Vagina (tissue), 2 donors: ENCODE data around the gene EEF1E1. TPM values are rescaled to one million over a fixed set of nuclear protein-coding genes. Genes with fewer than 3 reads are reported as not detected.

Experiments
- DNase-seq, 2 donors: peaks; one replicate each; pipeline ENCODE4 v3.0.0-alpha.2; 2017; ENCODE audit errors: extremely low spot score in 2 of 2
- H3K27ac ChIP-seq: fragments of 200-600 bp; sonication (generic); one replicate; pipeline ENCODE4 v1.5.1; 2019
- H3K27me3 ChIP-seq: fragments of 200-600 bp; sonication (generic); one replicate; pipeline ENCODE4 v1.5.1; 2019
- H3K36me3 ChIP-seq, 2 donors: fragments of 200-600 bp; sonication (generic); one replicate each; pipeline ENCODE4 v1.5.1; 2017 to 2019
- H3K4me1 ChIP-seq: fragments of 200-600 bp; sonication (generic); one replicate; pipeline ENCODE4 v1.5.1; 2019
- H3K4me3 ChIP-seq, 2 donors: fragments of 200-600 bp; sonication (generic); 1 replicate in 1 of 2; 2 replicates in 1 of 2; pipeline ENCODE4 v1.5.1; 2016 to 2019
- H3K9me3 ChIP-seq: fragments of 200-600 bp; sonication (generic); one replicate; pipeline ENCODE4 v1.5.1; 2019
- POLR2A ChIP-seq, 2 donors: fragments of 450-650 bp; IDR thresholded peaks; one replicate each; pipeline ENCODE4 v1.6.1; 2017; ENCODE audit warnings: antibody characterized with exemption in 2 of 2, mild to moderate bottlenecking in 2 of 2, moderate library complexity in 2 of 2
- POLR2AphosphoS5 ChIP-seq, 2 donors: sonication (generic); formaldehyde crosslinking; IDR thresholded peaks; one replicate each; pipeline ENCODE4 v1.9.0; 2017; ENCODE audit warnings: antibody characterized with exemption in 2 of 2, mild to moderate bottlenecking in 2 of 2, low read depth in 1 of 2; ENCODE audit not compliant: insufficient read depth in 1 of 2
- intact Hi-C: fragments of 100-400 bp; cut with DNase I; formaldehyde crosslinking; loops from one replicate; pipeline ENCODE4 v1.15.1; 2023
- total RNA-seq: library from RNA; depleted of rRNA; stranded (reverse); fragments of >200 nt; gene quantifications from one replicate; pipeline ENCODE4 v1.2.3, GENCODE V29; 2016
- TF ChIP-seq, protein P1 (sequence below), 3 experiments: fragments of 450-650 bp in 2 of 3; fragments of 200-600 bp in 1 of 3; sonication (generic) in 1 of 3; IDR thresholded peaks; one replicate each; pipeline ENCODE4 v1.5.1; 2017 to 2019; ENCODE audit warnings: antibody characterized with exemption in 3 of 3, mild to moderate bottlenecking in 2 of 3, moderate library complexity in 2 of 3

EEF1E1 gene
- total RNA-seq, 1 donor from 2014 or later: 53.0 TPM

DNA sequence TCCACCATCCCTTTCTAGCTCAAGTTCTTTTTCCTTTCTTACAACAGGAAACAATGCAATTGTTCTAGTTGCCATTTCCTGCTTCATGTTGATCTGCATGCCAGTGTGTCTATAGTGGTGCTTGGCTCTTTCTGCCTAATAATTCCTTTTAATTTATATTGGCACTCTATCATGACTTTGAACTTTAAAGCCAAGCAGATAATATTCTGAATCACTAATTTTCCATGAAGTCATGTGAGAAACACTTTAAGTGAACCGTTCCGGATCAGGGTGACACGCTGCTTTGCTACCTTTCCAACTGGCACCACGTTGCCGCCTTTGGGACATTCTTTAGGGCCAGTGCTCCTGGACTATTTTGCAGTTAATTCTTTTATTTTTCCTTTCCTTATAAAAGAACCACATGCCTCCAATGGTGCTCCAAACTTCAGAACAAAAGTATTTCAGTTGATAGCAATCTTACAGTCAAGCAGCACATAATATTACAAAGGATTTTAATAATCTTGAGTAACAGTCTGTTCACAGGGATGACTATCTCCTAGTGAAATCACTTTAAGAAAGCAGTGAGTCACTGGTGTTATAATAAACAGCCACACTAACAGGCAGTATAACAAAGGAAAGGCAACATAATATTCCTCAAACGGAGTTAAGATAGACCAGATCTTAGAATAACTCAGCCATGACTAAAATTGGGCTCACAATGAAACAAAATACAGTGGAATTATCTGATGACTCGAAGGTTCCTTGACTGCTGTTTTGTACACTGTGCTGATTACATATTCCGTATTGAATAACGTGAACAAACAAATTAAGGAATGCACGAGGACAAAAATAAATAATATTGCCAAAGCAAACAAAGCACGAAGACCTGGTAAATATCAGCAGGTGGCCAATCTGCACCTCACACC is 19.1 kb downstream of the EEF1E1 start:
- Histone ChIP-seq H3K9me3 (no peaks in the 10 kb centered on the region), H3K36me3 (peaks cover 0 to 3% of the 10 kb centered on the region in 2 donors), H3K4me3 (no peak overlapping the region), H3K4me1 (peaks cover 14% of the 10 kb centered on the region), H3K27me3 (no peaks in the 10 kb centered on the region), H3K27ac (no peak overlapping the region)
- intact Hi-C loops: no loop called here
- DNase-seq: no peak
- TF ChIP-seq, protein P1, sequence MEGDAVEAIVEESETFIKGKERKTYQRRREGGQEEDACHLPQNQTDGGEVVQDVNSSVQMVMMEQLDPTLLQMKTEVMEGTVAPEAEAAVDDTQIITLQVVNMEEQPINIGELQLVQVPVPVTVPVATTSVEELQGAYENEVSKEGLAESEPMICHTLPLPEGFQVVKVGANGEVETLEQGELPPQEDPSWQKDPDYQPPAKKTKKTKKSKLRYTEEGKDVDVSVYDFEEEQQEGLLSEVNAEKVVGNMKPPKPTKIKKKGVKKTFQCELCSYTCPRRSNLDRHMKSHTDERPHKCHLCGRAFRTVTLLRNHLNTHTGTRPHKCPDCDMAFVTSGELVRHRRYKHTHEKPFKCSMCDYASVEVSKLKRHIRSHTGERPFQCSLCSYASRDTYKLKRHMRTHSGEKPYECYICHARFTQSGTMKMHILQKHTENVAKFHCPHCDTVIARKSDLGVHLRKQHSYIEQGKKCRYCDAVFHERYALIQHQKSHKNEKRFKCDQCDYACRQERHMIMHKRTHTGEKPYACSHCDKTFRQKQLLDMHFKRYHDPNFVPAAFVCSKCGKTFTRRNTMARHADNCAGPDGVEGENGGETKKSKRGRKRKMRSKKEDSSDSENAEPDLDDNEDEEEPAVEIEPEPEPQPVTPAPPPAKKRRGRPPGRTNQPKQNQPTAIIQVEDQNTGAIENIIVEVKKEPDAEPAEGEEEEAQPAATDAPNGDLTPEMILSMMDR (IDR thresholded peaks at IDR 0.05): no peak
- no peak for TF ChIP-seq POLR2AphosphoS5 (IDR thresholded peaks at IDR 0.05; ENCODE audit: insufficient read depth in 1 of 2, low read depth in 1 of 2)
- no peak for TF ChIP-seq POLR2A (IDR thresholded peaks at IDR 0.05)

DNA sequence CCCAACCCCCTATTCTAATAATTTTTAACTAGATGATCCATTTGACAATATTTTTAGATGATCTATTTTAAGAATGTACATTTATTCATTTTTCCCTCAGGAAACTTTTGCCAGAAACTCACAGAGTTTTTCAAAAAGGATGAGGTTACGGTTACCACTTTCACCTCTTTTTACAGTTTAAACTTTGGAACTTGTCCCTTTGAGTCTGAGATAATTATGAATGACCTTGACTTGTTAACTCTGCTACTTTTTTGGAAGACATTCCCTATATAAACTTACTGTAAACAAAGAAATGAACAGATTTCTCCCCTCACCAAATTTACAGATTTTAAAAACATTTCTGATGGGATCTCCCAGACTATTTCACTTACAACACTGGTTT is 19.8 kb downstream of the EEF1E1 start:
- H3K4me3 ChIP-seq: no peak overlapping the region
- TF ChIP-seq, protein P1 (IDR thresholded peaks at IDR 0.05): no peak
- TF ChIP-seq POLR2A (IDR thresholded peaks at IDR 0.05): no peak
- no peak for TF ChIP-seq POLR2AphosphoS5 (IDR thresholded peaks at IDR 0.05; ENCODE audit: insufficient read depth in 1 of 2, low read depth in 1 of 2)
- no peak for DNase-seq
- H3K9me3 ChIP-seq: no peaks in the 10 kb centered on the region
- H3K4me1 ChIP-seq: peaks cover 14% of the 10 kb centered on the region
- intact Hi-C loops: no loop called here
- H3K27ac ChIP-seq: no peak overlapping the region
- no peaks in the 10 kb centered on the region for H3K36me3 ChIP-seq
- no peaks in the 10 kb centered on the region for H3K27me3 ChIP-seq

DNA sequence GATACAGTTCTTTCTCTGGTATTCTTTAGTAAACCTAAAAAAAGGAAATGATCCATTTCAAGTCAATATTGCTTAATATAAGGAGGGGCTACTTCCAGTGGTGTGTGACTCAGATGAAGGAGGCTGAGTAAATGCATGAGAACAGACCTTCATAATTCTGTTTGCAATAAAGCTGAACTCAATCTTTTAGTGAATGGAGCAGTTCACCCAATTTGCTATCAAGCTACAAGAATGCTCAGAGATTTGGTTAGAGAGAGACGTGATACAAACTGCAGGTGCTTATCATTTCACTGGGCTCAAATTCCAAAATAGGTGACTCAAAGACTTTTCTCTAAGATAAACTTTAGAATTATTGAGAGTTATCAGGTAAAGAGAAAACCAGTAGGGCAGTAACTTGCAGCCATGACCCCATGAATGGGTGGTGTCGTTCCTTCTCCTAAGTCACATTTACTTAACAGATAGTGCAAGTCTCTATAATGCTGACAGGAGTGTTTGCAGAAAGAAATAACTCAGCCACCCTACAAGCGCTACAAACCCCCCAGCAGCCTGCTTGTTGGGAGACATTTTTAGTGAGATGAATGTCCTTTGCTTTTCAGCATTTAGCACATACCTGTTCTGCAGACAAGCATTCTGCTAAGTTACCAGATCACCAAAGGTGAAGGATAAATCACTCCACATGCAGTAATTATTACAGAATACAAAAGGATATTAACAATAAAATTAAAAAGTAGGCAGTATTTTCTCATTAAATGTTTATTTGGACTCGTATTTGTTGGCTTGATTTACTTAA is 21.8 kb downstream of the EEF1E1 start:
- no peak for TF ChIP-seq POLR2A (IDR thresholded peaks at IDR 0.05)
- TF ChIP-seq, protein P1 (IDR thresholded peaks at IDR 0.05): no peak
- no peak for TF ChIP-seq POLR2AphosphoS5 (IDR thresholded peaks at IDR 0.05; ENCODE audit: insufficient read depth in 1 of 2, low read depth in 1 of 2)
- Histone ChIP-seq H3K4me3 (no peak overlapping the region), H3K36me3 (no peaks in the 10 kb centered on the region), H3K9me3 (no peaks in the 10 kb centered on the region), H3K4me1 (peaks cover 14% of the 10 kb centered on the region), H3K27me3 (no peaks in the 10 kb centered on the region), H3K27ac (no peak overlapping the region)
- intact Hi-C loops: no loop called here
- DNase-seq: no peak

DNA sequence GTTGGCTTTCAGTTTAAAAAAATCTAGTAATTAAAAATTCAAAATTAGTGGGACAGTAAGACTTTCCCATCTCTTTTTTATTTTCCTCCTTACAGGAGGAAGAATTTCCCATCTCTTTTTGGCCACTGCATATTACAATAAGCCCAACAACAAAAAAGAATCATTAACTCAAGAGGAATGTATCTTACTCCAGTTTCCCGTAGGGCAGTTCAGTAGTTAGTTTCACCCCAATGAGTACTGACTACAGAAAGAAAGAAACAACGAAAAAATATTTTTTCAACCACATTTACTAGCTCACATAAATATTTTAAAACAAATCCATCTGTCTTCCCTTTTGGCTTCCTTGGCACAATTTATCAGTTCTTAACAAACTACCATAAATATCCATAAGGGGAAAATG is 23.2 kb downstream of the EEF1E1 start:
- TF ChIP-seq POLR2AphosphoS5 (IDR thresholded peaks at IDR 0.05; ENCODE audit: insufficient read depth in 1 of 2, low read depth in 1 of 2) (no peak), POLR2A (IDR thresholded peaks at IDR 0.05) (no peak)
- TF ChIP-seq, protein P1 (IDR thresholded peaks at IDR 0.05): no peak
- no peaks in the 10 kb centered on the region for H3K9me3 ChIP-seq
- intact Hi-C loops: no loop called here
- no peaks in the 10 kb centered on the region for H3K36me3 ChIP-seq
- H3K27me3 ChIP-seq: no peaks in the 10 kb centered on the region
- H3K27ac ChIP-seq: no peak overlapping the region
- no peak overlapping the region for H3K4me3 ChIP-seq
- DNase-seq: no peak
- peaks cover 7% of the 10 kb centered on the region for H3K4me1 ChIP-seq
